MM.1S (cell line): Measurements from ENCODE around the gene ZNF57.

ENCODE experiments used
- EZH2 ChIP-seq: fragments of 300-600 bp; sonication (generic); optimal IDR thresholded peaks from 2 replicates; pipeline ENCODE3; 2017; ENCODE audit warnings: low read depth, mild to moderate bottlenecking, antibody characterized with exemption, low read length, mixed read lengths
- EZH2phosphoT487 ChIP-seq: fragments of 300-600 bp; sonication (generic); IDR thresholded peaks from 2 replicates; pipeline ENCODE4 v1.6.1; 2018; ENCODE audit warnings: antibody characterized with exemption, low read length
- TF ChIP-seq, protein P1 (sequence below): fragments of 300-600 bp; sonication (generic); IDR thresholded peaks from 2 replicates; pipeline ENCODE4 v1.5.1; 2016; ENCODE audit warnings: antibody characterized with exemption, low read length, mixed read lengths

DNA sequence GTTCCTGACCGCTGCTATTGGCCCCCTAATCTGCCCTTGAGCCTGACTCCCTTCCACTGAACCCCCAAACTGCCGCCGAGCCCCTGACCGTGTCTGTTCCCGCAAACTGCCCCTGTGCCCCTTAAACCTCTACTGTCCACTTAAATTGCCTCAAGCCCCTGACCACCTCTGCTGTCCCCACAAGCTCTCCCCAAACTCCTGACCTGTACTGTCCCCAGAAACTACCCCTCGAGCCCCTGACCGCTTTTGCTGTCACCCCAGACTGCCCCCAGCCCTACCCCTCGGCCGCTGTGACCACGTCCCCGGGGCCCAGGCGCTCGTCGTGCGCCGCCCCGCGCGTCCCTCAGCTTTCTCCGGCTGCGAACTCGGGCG lies 43.7 kb downstream of the ZNF57 start:
- TF ChIP-seq, protein P1, sequence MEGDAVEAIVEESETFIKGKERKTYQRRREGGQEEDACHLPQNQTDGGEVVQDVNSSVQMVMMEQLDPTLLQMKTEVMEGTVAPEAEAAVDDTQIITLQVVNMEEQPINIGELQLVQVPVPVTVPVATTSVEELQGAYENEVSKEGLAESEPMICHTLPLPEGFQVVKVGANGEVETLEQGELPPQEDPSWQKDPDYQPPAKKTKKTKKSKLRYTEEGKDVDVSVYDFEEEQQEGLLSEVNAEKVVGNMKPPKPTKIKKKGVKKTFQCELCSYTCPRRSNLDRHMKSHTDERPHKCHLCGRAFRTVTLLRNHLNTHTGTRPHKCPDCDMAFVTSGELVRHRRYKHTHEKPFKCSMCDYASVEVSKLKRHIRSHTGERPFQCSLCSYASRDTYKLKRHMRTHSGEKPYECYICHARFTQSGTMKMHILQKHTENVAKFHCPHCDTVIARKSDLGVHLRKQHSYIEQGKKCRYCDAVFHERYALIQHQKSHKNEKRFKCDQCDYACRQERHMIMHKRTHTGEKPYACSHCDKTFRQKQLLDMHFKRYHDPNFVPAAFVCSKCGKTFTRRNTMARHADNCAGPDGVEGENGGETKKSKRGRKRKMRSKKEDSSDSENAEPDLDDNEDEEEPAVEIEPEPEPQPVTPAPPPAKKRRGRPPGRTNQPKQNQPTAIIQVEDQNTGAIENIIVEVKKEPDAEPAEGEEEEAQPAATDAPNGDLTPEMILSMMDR: no peak
- TF ChIP-seq EZH2phosphoT487 (no peak), EZH2 (no peak)
